IMR-90 (cell line): ENCODE measurements around the gene KCTD5. TPM values are rescaled to one million over a fixed set of nuclear protein-coding genes. Genes with fewer than 3 reads are reported as not detected.

ENCODE experiments used
- ATAC-seq: fragments of 200-7000 bp; cut with Tn5 transposase; 2 replicates; pipeline ENCODE4 v1.9.1; 2020; ENCODE audit warnings: low read depth, mild to moderate bottlenecking, moderate library complexity
- BruUV-seq: library from RNA; stranded (reverse); fragments of 400-500 nt; replicated peaks from 2 replicates; lab custom pipeline; 2021; lab: Mats Ljungman, UMichigan
- CTCF ChIA-PET: fragments of 300-600 bp; formaldehyde crosslinking; extraction: SDS; loops from one replicate; lab custom pipeline; 2021; ENCODE audit warnings: antibody characterized with exemption; lab: Yijun Ruan, JAX
- POLR2A ChIA-PET: fragments of 300-600 bp; sonication (Branson Sonifier 250); formaldehyde crosslinking; loops from one replicate; lab custom pipeline; 2022; ENCODE audit warnings: antibody characterized with exemption; ENCODE audit not compliant: unreplicated experiment; lab: Charles Lee
- DNase-seq: peaks from one replicate; pipeline ENCODE4 v3.0.0; 2013
- H2AFZ ChIP-seq: replicated peaks from 2 replicates; pipeline ENCODE3; 2013; ENCODE audit warnings: low read length, mild to moderate bottlenecking; ENCODE audit not compliant: poor library complexity
- H2AK5ac ChIP-seq: 2 replicates; pipeline ENCODE4 v1.6.1; 2013; ENCODE audit warnings: low read depth, low read length, inconsistent platforms
- H2AK9ac ChIP-seq: replicated peaks from 2 replicates; pipeline ENCODE3; 2013; ENCODE audit warnings: mild to moderate bottlenecking, low read depth, low read length, moderate library complexity; ENCODE audit not compliant: poor library complexity
- H2BK120ac ChIP-seq: 2 replicates; pipeline ENCODE4 v1.6.1; 2013; ENCODE audit warnings: low read depth, low read length, inconsistent platforms
- H2BK15ac ChIP-seq: 3 replicates; pipeline ENCODE4 v1.6.1; 2013; ENCODE audit warnings: low read depth, low read length, inconsistent platforms
- H2BK20ac ChIP-seq: 2 replicates; pipeline ENCODE4 v1.6.1; 2013; ENCODE audit warnings: low read depth, mild to moderate bottlenecking, inconsistent platforms, low read length, moderate library complexity
- H2BK5ac ChIP-seq: 2 replicates; pipeline ENCODE4 v1.6.1; 2013; ENCODE audit warnings: mild to moderate bottlenecking, low read depth, low read length, inconsistent platforms; ENCODE audit not compliant: poor library complexity, severe bottlenecking
- H3K14ac ChIP-seq: replicated peaks from 2 replicates; pipeline ENCODE4 v1.6.1; 2013; ENCODE audit warnings: low read depth, low read length, inconsistent platforms
- H3K18ac ChIP-seq: 2 replicates; pipeline ENCODE4 v1.6.1; 2013; ENCODE audit warnings: low read depth, low read length, control low read depth
- H3K23ac ChIP-seq: 2 replicates; pipeline ENCODE4 v1.6.1; 2013; ENCODE audit warnings: low read depth, low read length, inconsistent platforms
- H3K27ac ChIP-seq: 2 replicates; pipeline ENCODE4 v1.5.1; 2013; ENCODE audit warnings: mild to moderate bottlenecking, control low read depth, low read length; ENCODE audit not compliant: insufficient read depth
- H3K27me3 ChIP-seq: 2 replicates; pipeline ENCODE4 v1.6.1; 2013; ENCODE audit warnings: low read length; ENCODE audit not compliant: control insufficient read depth, insufficient read depth
- H3K36me3 ChIP-seq: 2 replicates; pipeline ENCODE4 v1.6.1; 2013; ENCODE audit warnings: low read length, mixed read lengths; ENCODE audit not compliant: control insufficient read depth, insufficient read depth
- H3K4ac ChIP-seq: 2 replicates; pipeline ENCODE4 v1.6.1; 2013; ENCODE audit warnings: low read depth, low read length, inconsistent platforms
- H3K4me1 ChIP-seq: 2 replicates; pipeline ENCODE4 v1.6.1; 2013; ENCODE audit warnings: low read length, mixed read lengths; ENCODE audit not compliant: control insufficient read depth, insufficient read depth
- H3K4me2 ChIP-seq: 2 replicates; pipeline ENCODE4 v1.6.1; 2013; ENCODE audit warnings: low read depth, mild to moderate bottlenecking, control low read depth, low read length, moderate library complexity
- H3K4me3 ChIP-seq: 2 replicates; pipeline ENCODE4 v1.5.1; 2013; ENCODE audit warnings: low read depth, mild to moderate bottlenecking, control low read depth, low read length, moderate library complexity; ENCODE audit not compliant: insufficient read depth
- H3K56ac ChIP-seq: 2 replicates; pipeline ENCODE4 v1.6.1; 2013; ENCODE audit warnings: low read length, inconsistent platforms; ENCODE audit not compliant: insufficient read depth; ENCODE audit errors: extremely low read depth
- H3K79me1 ChIP-seq, 2 experiments: 2 replicates each; pipeline ENCODE4 v1.6.1; 2013; ENCODE audit warnings: low read length in 2 of 2, inconsistent platforms in 1 of 2, low read depth in 1 of 2
- H3K9ac ChIP-seq: 2 replicates; pipeline ENCODE4 v1.6.1; 2013; ENCODE audit warnings: low read depth, low read length, control low read depth
- H3K9me1 ChIP-seq: 2 replicates; pipeline ENCODE4 v1.6.1; 2013; ENCODE audit warnings: low read length, inconsistent platforms; ENCODE audit not compliant: insufficient read depth
- H3K9me3 ChIP-seq: 2 replicates; pipeline ENCODE4 v1.6.1; 2013; ENCODE audit warnings: low read length; ENCODE audit not compliant: control insufficient read depth, insufficient read depth
- H4K20me1 ChIP-seq: 2 replicates; pipeline ENCODE4 v1.6.1; 2013; ENCODE audit warnings: low read length, inconsistent platforms; ENCODE audit not compliant: insufficient read depth
- H4K5ac ChIP-seq: 2 replicates; pipeline ENCODE4 v1.6.1; 2013; ENCODE audit warnings: mild to moderate bottlenecking, low read depth, low read length, control low read depth
- H4K8ac ChIP-seq, 2 experiments: 2 replicates each; pipeline ENCODE4 v1.6.1; 2013; ENCODE audit warnings: low read depth in 2 of 2, low read length in 2 of 2, control low read depth in 1 of 2, inconsistent platforms in 1 of 2
- H4K91ac ChIP-seq: 2 replicates; pipeline ENCODE4 v1.6.1; 2013; ENCODE audit warnings: low read depth, low read length, inconsistent platforms; ENCODE audit not compliant: insufficient read depth
- BHLHE40 ChIP-seq: fragments of 150-350 bp; IDR thresholded peaks from 2 replicates; pipeline ENCODE4 v1.6.1; 2016; ENCODE audit warnings: mild to moderate bottlenecking, low read depth, low read length
- CEBPB ChIP-seq: IDR thresholded peaks from 2 replicates; pipeline ENCODE4 v1.6.1; 2012; ENCODE audit warnings: low read depth, low read length, improper control_type of control experiment
- CTCF ChIP-seq: conservative IDR thresholded peaks from 2 replicates; pipeline ENCODE4 v1.5.1; 2012; ENCODE audit warnings: mild to moderate bottlenecking, low read depth, low read length, improper control_type of control experiment
- ELK1 ChIP-seq: fragments of 150-350 bp; IDR thresholded peaks from 2 replicates; pipeline ENCODE4 v1.6.1; 2016; ENCODE audit warnings: low read depth, mild to moderate bottlenecking, low read length, moderate library complexity, borderline replicate concordance
- FOS ChIP-seq: fragments of 150-350 bp; IDR thresholded peaks from 2 replicates; pipeline ENCODE4 v1.6.1; 2016; ENCODE audit warnings: low read depth, low read length
- MAFK ChIP-seq: IDR thresholded peaks from 2 replicates; pipeline ENCODE4 v1.6.1; 2012; ENCODE audit warnings: low read depth, low read length, improper control_type of control experiment
- MAZ ChIP-seq: IDR thresholded peaks from 2 replicates; pipeline ENCODE4 v1.6.1; 2012; ENCODE audit warnings: low read depth, mild to moderate bottlenecking, low read length, improper control_type of control experiment, moderate library complexity, borderline replicate concordance
- MXI1 ChIP-seq: IDR thresholded peaks from 2 replicates; pipeline ENCODE4 v1.6.1; 2012; ENCODE audit warnings: low read depth, mild to moderate bottlenecking, low read length, moderate library complexity, borderline replicate concordance
- NFE2L2 ChIP-seq: fragments of 150-350 bp; IDR thresholded peaks from 2 replicates; pipeline ENCODE4 v1.6.1; 2016; ENCODE audit warnings: low read depth, mild to moderate bottlenecking, low read length
- POLR2A ChIP-seq: IDR thresholded peaks from 2 replicates; pipeline ENCODE4 v1.6.1; 2012; ENCODE audit warnings: mild to moderate bottlenecking, low read depth, low read length
- RAD21 ChIP-seq: IDR thresholded peaks from 2 replicates; pipeline ENCODE4 v1.6.1; 2012; ENCODE audit warnings: low read length, improper control_type of control experiment
- RCOR1 ChIP-seq: IDR thresholded peaks from 2 replicates; pipeline ENCODE4 v1.6.1; 2012; ENCODE audit warnings: mild to moderate bottlenecking, low read length, improper control_type of control experiment; ENCODE audit not compliant: insufficient replicate concordance
- RFX5 ChIP-seq: IDR thresholded peaks from 2 replicates; pipeline ENCODE4 v1.8.0; 2012; ENCODE audit warnings: low read depth, mild to moderate bottlenecking, low read length, moderate library complexity
- SMC3 ChIP-seq: fragments of 150-350 bp; IDR thresholded peaks from 2 replicates; pipeline ENCODE4 v1.6.1; 2016; ENCODE audit warnings: low read depth, mild to moderate bottlenecking, antibody characterized with exemption, low read length, moderate library complexity
- WGBS, 2 experiments: methylation state at CpG; one replicate each; pipeline versions ENCODE4 v1.1.5 to v1.1.7; 2013; ENCODE audit warnings: missing lambda C conversion rate in 2 of 2; ENCODE audit not compliant: insufficient read length in 1 of 2; ENCODE audit errors: extremely low coverage in 2 of 2; 5-methylcytosine and 5-hydroxymethylcytosine counted together
- dilution Hi-C: fragments of 300-500 bp; cut with HindIII; formaldehyde crosslinking; loops from one replicate; pipeline ENCODE4 v1.14.3; 2018; ENCODE audit warnings: low sequenced_read_pairs; ENCODE audit not compliant: unreplicated experiment
- in situ Hi-C: fragments of 300-500 bp; cut with MboI; formaldehyde crosslinking; loops from 3 replicates; pipeline ENCODE4 v1.14.3; 2019; ENCODE audit warnings: low sequenced_read_pairs, inconsistent platforms, mixed read lengths
- intact Hi-C: fragments of 100-400 bp; cut with micrococcal nuclease; formaldehyde crosslinking; loops from 2 replicates; pipeline ENCODE4 v1.10.0; 2022
- polyA plus RNA-seq, 3 experiments: library from polyadenylated mRNA; depleted of rRNA; stranded (reverse); fragments of >200 nt; gene quantifications; 2 replicates each; pipeline ENCODE4 v1.2.3, GENCODE V29; 2012; ENCODE audit warnings: low replicate concordance in 1 of 3
- total RNA-seq: library from RNA; depleted of rRNA; stranded (reverse); fragments of >200 nt; gene quantifications from 2 replicates; pipeline ENCODE4 v1.2.3, GENCODE V29; 2012

KCTD5 gene
- total and polyA plus RNA-seq, 2 of the 4 experiments (the other 2 are of a cell fraction) = 17.2 to 56.2 TPM

GRCh38 chr16:2706085-2706484, 23.8 kb downstream of the KCTD5 start:
- H4K91ac ChIP-seq = no peak overlapping the region
- no peak overlapping the region for H3K4me2 ChIP-seq
- no peak overlapping the region for H2AK5ac ChIP-seq
- H3K9ac ChIP-seq = no peak overlapping the region
- H3K27ac ChIP-seq = no peak overlapping the region
- ChIA-PET CTCF (no interaction called here), POLR2A (no interaction called here)
- H3K14ac ChIP-seq = no peak overlapping the region
- ATAC-seq = no peak
- H4K5ac ChIP-seq = no peak overlapping the region
- H3K36me3 ChIP-seq = peaks cover 45% of the 10 kb centered on the region
- H3K27me3 ChIP-seq = no peaks in the 10 kb centered on the region
- TF ChIP-seq NFE2L2 = no peak
- TF ChIP-seq FOS = no peak
- no peak for TF ChIP-seq BHLHE40
- TF ChIP-seq CTCF = no peak
- TF ChIP-seq MAFK = no peak
- TF ChIP-seq ELK1 = no peak
- no peak for TF ChIP-seq SMC3
- no peak for TF ChIP-seq RFX5
- no peak for TF ChIP-seq RCOR1
- no peak for TF ChIP-seq MXI1
- TF ChIP-seq CEBPB = no peak
- TF ChIP-seq MAZ = no peak
- no peak for TF ChIP-seq RAD21
- no peak for TF ChIP-seq POLR2A
- no peak overlapping the region for H2AFZ ChIP-seq
- no TSS peak for BruUV-seq
- WGBS, 2 experiments = 100% methylated on average over 2 of the region's 17 CpGs; no CpG with 5 or more reads in 1 of the 2 experiments
- H3K4me1 ChIP-seq = no peaks in the 10 kb centered on the region
- intact Hi-C loops (no loop called here), in situ Hi-C loops (no loop called here), dilution Hi-C loops (no loop called here)
- H3K79me1 ChIP-seq = peaks cover 0 to 8% of the 10 kb centered on the region in 2 experiments; a peak in 2 of 4 replicates
- no peaks in the 10 kb centered on the region; the same call in 1 of the 2 replicates for H3K9me1 ChIP-seq
- H2BK5ac ChIP-seq = no peak overlapping the region
- H2BK120ac ChIP-seq = no peak overlapping the region
- peaks cover 3% of the 10 kb centered on the region for H4K20me1 ChIP-seq
- no peak overlapping the region for H3K18ac ChIP-seq
- no peak overlapping the region for H3K4me3 ChIP-seq
- no peak overlapping the region for H2BK20ac ChIP-seq
- H4K8ac ChIP-seq = no peak overlapping the region
- H3K4ac ChIP-seq = no peak overlapping the region
- H2AK9ac ChIP-seq = peak overlapping the region; percentile 55
- H3K23ac ChIP-seq = no peak overlapping the region
- DNase-seq = no peak
- no peak overlapping the region for H3K56ac ChIP-seq
- H3K9me3 ChIP-seq = no peaks in the 10 kb centered on the region
- no peak overlapping the region for H2BK15ac ChIP-seq
